GM23338 (cell line): ENCODE data around the gene ELOVL6. TPM values are rescaled to one million over a fixed set of nuclear protein-coding genes. Genes with fewer than 3 reads are reported as not detected.

Experiments
- ATAC-seq: fragments of 200-7000 bp; cut with Tn5 transposase; 3 replicates; pipeline ENCODE4 v1.9.1; 2020
- DNase-seq: peaks from one replicate; pipeline ENCODE4 v3.0.0-alpha.2; 2015; ENCODE audit warnings: low spot score
- H2AFZ ChIP-seq: fragments of 200-600 bp; sonication (generic); 2 replicates; pipeline ENCODE4 v1.8.0; 2016; ENCODE audit warnings: antibody characterized with exemption, mild to moderate bottlenecking, moderate library complexity
- H3F3A ChIP-seq: fragments of 200-600 bp; sonication (generic); replicated peaks from 2 replicates; pipeline ENCODE4 v1.8.0; 2017; ENCODE audit warnings: antibody characterized with exemption, mixed run types, low read depth
- H3K27ac ChIP-seq: fragments of 200-600 bp; sonication (generic); 2 replicates; pipeline ENCODE4 v1.6.1; 2016; ENCODE audit warnings: low read depth
- H3K27me3 ChIP-seq: fragments of 200-600 bp; sonication (generic); 2 replicates; pipeline ENCODE4 v1.8.0; 2016; ENCODE audit warnings: mild to moderate bottlenecking, mixed run types, moderate library complexity; ENCODE audit not compliant: insufficient read depth
- H3K36me3 ChIP-seq: fragments of 200-600 bp; sonication (generic); 2 replicates; pipeline ENCODE4 v1.8.0; 2016; ENCODE audit warnings: mild to moderate bottlenecking; ENCODE audit not compliant: insufficient read depth
- H3K4me1 ChIP-seq: fragments of 200-600 bp; sonication (generic); 2 replicates; pipeline ENCODE4 v1.8.0; 2016; ENCODE audit warnings: mild to moderate bottlenecking, moderate library complexity; ENCODE audit not compliant: insufficient read depth
- H3K4me2 ChIP-seq: fragments of 200-600 bp; sonication (generic); 2 replicates; pipeline ENCODE4 v1.7.1; 2017; ENCODE audit warnings: mixed run types
- H3K4me3 ChIP-seq: fragments of 200-600 bp; sonication (generic); 2 replicates; pipeline ENCODE4 v1.6.1; 2016; ENCODE audit warnings: mixed run types
- H3K79me2 ChIP-seq: fragments of 200-600 bp; sonication (generic); replicated peaks from 2 replicates; pipeline ENCODE4 v1.8.0; 2017; ENCODE audit warnings: mild to moderate bottlenecking; ENCODE audit not compliant: insufficient read depth
- H3K9me2 ChIP-seq: fragments of 200-600 bp; sonication (generic); 2 replicates; pipeline ENCODE4 v1.8.0; 2017; ENCODE audit not compliant: insufficient read depth
- H4K20me1 ChIP-seq: fragments of 200-600 bp; sonication (generic); replicated peaks from 2 replicates; pipeline ENCODE4 v1.8.0; 2017; ENCODE audit warnings: mild to moderate bottlenecking; ENCODE audit not compliant: insufficient read depth
- H3K27ac Mint-ChIP-seq: 2 replicates; pipeline ENCODE4 v1.8.0; 2020; ENCODE audit warnings: inconsistent platforms, mild to moderate bottlenecking, moderate library complexity, mixed read lengths
- H3K27me3 Mint-ChIP-seq: 3 replicates; pipeline ENCODE4 v1.8.0; 2022; ENCODE audit warnings: low read depth, mild to moderate bottlenecking, moderate library complexity, mixed read lengths, inconsistent platforms; ENCODE audit not compliant: insufficient read depth, poor library complexity
- H3K36me3 Mint-ChIP-seq: 3 replicates; pipeline ENCODE4 v1.8.0; 2021; ENCODE audit warnings: low read depth, mild to moderate bottlenecking, inconsistent platforms, moderate library complexity, mixed read lengths
- H3K4me1 Mint-ChIP-seq: 3 replicates; pipeline ENCODE4 v1.8.0; 2020; ENCODE audit warnings: mild to moderate bottlenecking, inconsistent platforms, mixed read lengths
- H3K4me3 Mint-ChIP-seq: 3 replicates; pipeline ENCODE4 v1.8.0; 2021; ENCODE audit warnings: moderate library complexity, mild to moderate bottlenecking, inconsistent platforms, mixed read lengths
- H3K9me3 Mint-ChIP-seq: 3 replicates; pipeline ENCODE4 v1.8.0; 2020; ENCODE audit warnings: moderate library complexity, mild to moderate bottlenecking, inconsistent platforms, mixed read lengths
- CREB1 ChIP-seq: fragments of 250-450 bp; sonication (Bioruptor Pico); IDR thresholded peaks from 2 replicates; pipeline ENCODE4 v1.5.0; 2020; ENCODE audit warnings: low read depth, mild to moderate bottlenecking, moderate library complexity
- ETS1 ChIP-seq: IDR thresholded peaks from 2 replicates; pipeline ENCODE4 v1.6.1; 2016; ENCODE audit warnings: antibody characterized with exemption
- EZH2 ChIP-seq: fragments of 200-600 bp; sonication (generic); IDR thresholded peaks from one replicate; pipeline ENCODE4 v1.8.0; 2017; ENCODE audit warnings: antibody characterized with exemption, mild to moderate bottlenecking, low read depth; ENCODE audit not compliant: unreplicated experiment
- JUNB ChIP-seq: IDR thresholded peaks from one replicate; pipeline ENCODE4 v1.6.1; 2016; ENCODE audit warnings: antibody characterized with exemption; ENCODE audit not compliant: unreplicated experiment
- NANOG ChIP-seq: IDR thresholded peaks from 2 replicates; pipeline ENCODE4 v1.6.1; 2016; ENCODE audit warnings: antibody characterized with exemption, borderline replicate concordance
- POLR2AphosphoS5 ChIP-seq: IDR thresholded peaks from 2 replicates; pipeline ENCODE4 v1.6.1; 2016; ENCODE audit warnings: antibody characterized with exemption, low read depth
- STAT1 ChIP-seq: IDR thresholded peaks from one replicate; pipeline ENCODE4 v1.6.1; 2016; ENCODE audit warnings: antibody characterized with exemption; ENCODE audit not compliant: unreplicated experiment
- ZNF331 ChIP-seq: fragments of 250-450 bp; sonication (Bioruptor Pico); IDR thresholded peaks from 2 replicates; pipeline ENCODE4 v1.5.0; 2020; ENCODE audit warnings: low read depth, mild to moderate bottlenecking, moderate library complexity
- ZNF462 ChIP-seq: fragments of 250-450 bp; sonication (Bioruptor Pico); IDR thresholded peaks from 2 replicates; pipeline ENCODE4 v1.5.0; 2020; ENCODE audit warnings: mild to moderate bottlenecking, moderate library complexity
- polyA plus RNA-seq: library from polyadenylated mRNA; unstranded; fragments of >200 nt; fragmentation: Nextera tagmentation; extraction: Ambion mirVana; gene quantifications from 2 replicates; pipeline ENCODE4 v1.2.1, GENCODE V29; 2016
- total RNA-seq: library from RNA; depleted of rRNA; stranded (reverse); fragments of >200 nt; shearing (Covaris generic); gene quantifications from 2 replicates; pipeline ENCODE4 v1.2.3, GENCODE V29; 2014

Gene ELOVL6
- total and polyA plus RNA-seq, 2 experiments from 2014 or later, result 82.7 to 89.5 TPM

- TF ChIP-seq ZNF462 (CRISPR knock-in tag) (no peak), STAT1 (no peak)
These were observed 136.2 kb downstream of the ELOVL6 start (continued) for GRCh38 chr4:110062166-110062565.

- Mint-ChIP-seq H3K4me1 (no peaks in the 10 kb centered on the region), H3K27ac (no peak overlapping the region), H3K27me3 (no peaks in the 10 kb centered on the region), H3K4me3 (no peak overlapping the region), H3K9me3 (no peaks in the 10 kb centered on the region), H3K36me3 (no peaks in the 10 kb centered on the region; the same call in 1 of the 3 replicates)
- H3K4me3 ChIP-seq, result no peak overlapping the region
- H3K36me3 ChIP-seq, result peaks cover 4% of the 10 kb centered on the region; the same call in 1 of the 2 replicates
- no peak overlapping the region for H3K27ac ChIP-seq
- no peak for DNase-seq
- no peak overlapping the region for H3K4me2 ChIP-seq
- peaks cover 28% of the 10 kb centered on the region for H3K79me2 ChIP-seq
- ATAC-seq, result no peak
- no peak overlapping the region for H2AFZ ChIP-seq
- H4K20me1 ChIP-seq, result peaks cover 24% of the 10 kb centered on the region
- no peaks in the 10 kb centered on the region for H3K27me3 ChIP-seq
- H3K4me1 ChIP-seq, result no peaks in the 10 kb centered on the region
- no peaks in the 10 kb centered on the region for H3K9me2 ChIP-seq
- no peaks in the 10 kb centered on the region for H3F3A ChIP-seq
- TF ChIP-seq NANOG (no peak), STAT1 (no peak), JUNB (no peak), POLR2AphosphoS5 (no peak), ZNF462 (CRISPR knock-in tag) (no peak), ETS1 (no peak), EZH2 (no peak), CREB1 (CRISPR knock-in tag) (no peak), ZNF331 (CRISPR knock-in tag) (no peak)
These were observed 137.3 kb downstream of the ELOVL6 start for GRCh38 chr4:110061076-110061475.
